ENCODE results near the gene CYP2W1. TPM values are rescaled to one million over a fixed set of nuclear protein-coding genes. Genes with fewer than 3 reads are reported as not detected.

The CYP2W1 gene
- total RNA-seq, 1 donor from 2014 or later: not detected

- intact Hi-C loops (cut with micrococcal nuclease): no loop called here
Measured at GRCh38 chr7:981793-982510, 1.0 kb upstream of the CYP2W1 start.

GRCh38 chr7:982511-983003, 424 bp upstream of the CYP2W1 start:
- intact Hi-C loops (cut with micrococcal nuclease): no loop called here

- intact Hi-C loops (cut with micrococcal nuclease): no loop called here
Measured at GRCh38 chr7:983616-984071, 663 bp downstream of the CYP2W1 start.

- intact Hi-C loops (cut with micrococcal nuclease): no loop called here
Measured at GRCh38 chr7:984361-985126, 1.6 kb downstream of the CYP2W1 start.

GRCh38 chr7:985127-985416, 2.1 kb downstream of the CYP2W1 start:
- intact Hi-C loops (cut with micrococcal nuclease): no loop called here

- intact Hi-C loops (cut with micrococcal nuclease): no loop called here
Measured at GRCh38 chr7:985915-986741, 3.1 kb downstream of the CYP2W1 start.

GRCh38 chr7:986766-987751, 4.1 kb downstream of the CYP2W1 start:
- intact Hi-C loops (cut with micrococcal nuclease): no loop called here

GRCh38 chr7:987909-988308, 4.9 kb downstream of the CYP2W1 start:
- intact Hi-C loops (cut with micrococcal nuclease): no loop called here

- intact Hi-C loops (cut with micrococcal nuclease): no loop called here
Measured at GRCh38 chr7:988426-988911, 5.5 kb downstream of the CYP2W1 start.

- intact Hi-C loops (cut with micrococcal nuclease): no loop called here
Measured at GRCh38 chr7:988963-989529, 6.1 kb downstream of the CYP2W1 start.

- intact Hi-C loops (cut with micrococcal nuclease): loop anchor here (5.0 kb wide), 1 partner anchor 57 kb away; no protein-coding TSS in a partner anchor
Measured at GRCh38 chr7:990352-990932, 7.5 kb downstream of the CYP2W1 start.

GRCh38 chr7:990933-991728, 8.2 kb downstream of the CYP2W1 start:
- intact Hi-C loops (cut with micrococcal nuclease): loop anchor here (5.0 kb wide), 1 partner anchor 56 kb away; no protein-coding TSS in a partner anchor

- intact Hi-C loops (cut with micrococcal nuclease): loop anchor here (5.0 kb wide), 1 partner anchor 55 kb away; no protein-coding TSS in a partner anchor
Measured at GRCh38 chr7:991729-992656, 9.0 kb downstream of the CYP2W1 start.

- intact Hi-C loops (cut with micrococcal nuclease): loop anchor here (1.0 to 5.0 kb wide), 5 partner anchors 18 to 184 kb away; partner anchors contain the start of gene COX19
Measured at GRCh38 chr7:992709-993607, 10.0 kb downstream of the CYP2W1 start.

- intact Hi-C loops (cut with micrococcal nuclease): loop anchor here (5.0 kb wide), 1 partner anchor 53 kb away; no protein-coding TSS in a partner anchor
Measured at GRCh38 chr7:994592-995308, 11.8 kb downstream of the CYP2W1 start.

- intact Hi-C loops (cut with micrococcal nuclease): no loop called here
Measured at GRCh38 chr7:995571-995970, 12.6 kb downstream of the CYP2W1 start.
